Mesenchymal stem cell (in vitro differentiated cells and primary cell): ENCODE measurements around the gene PEX16.

Source experiments
- DNase-seq: peaks from one replicate; pipeline ENCODE4 v3.0.0-alpha.2; 2013
- H2AFZ ChIP-seq: one replicate; pipeline ENCODE4 v1.6.1; 2013; ENCODE audit warnings: low read depth, mild to moderate bottlenecking, control low read depth, inconsistent platforms, low read length, moderate library complexity
- H2AK5ac ChIP-seq: 2 replicates; pipeline ENCODE4 v1.6.1; 2013; ENCODE audit warnings: low read length, moderate library complexity, mild to moderate bottlenecking, inconsistent platforms; ENCODE audit not compliant: severe bottlenecking
- H2BK120ac ChIP-seq: one replicate; pipeline ENCODE4 v1.6.1; 2013; ENCODE audit warnings: low read depth, mild to moderate bottlenecking, inconsistent platforms, low read length, moderate library complexity
- H2BK12ac ChIP-seq, 2 experiments: one replicate each; pipeline ENCODE4 v1.6.1; 2013; ENCODE audit warnings: inconsistent platforms in 2 of 2, low read length in 2 of 2, mild to moderate bottlenecking in 2 of 2, moderate library complexity in 2 of 2, control low read depth in 1 of 2
- H2BK15ac ChIP-seq: one replicate; pipeline ENCODE4 v1.6.1; 2013; ENCODE audit warnings: mild to moderate bottlenecking, low read depth, inconsistent platforms; ENCODE audit not compliant: poor library complexity, severe bottlenecking
- H2BK5ac ChIP-seq: 2 replicates; pipeline ENCODE4 v1.6.1; 2013; ENCODE audit warnings: low read depth, mild to moderate bottlenecking, low read length, control low read depth, inconsistent platforms; ENCODE audit not compliant: poor library complexity, severe bottlenecking
- H3K14ac ChIP-seq, 2 experiments: one replicate each; pipeline ENCODE4 v1.6.1; 2013; ENCODE audit warnings: inconsistent platforms in 2 of 2, low read length in 2 of 2, control low read depth in 1 of 2, mild to moderate bottlenecking in 1 of 2, moderate library complexity in 1 of 2
- H3K18ac ChIP-seq, 2 experiments: one replicate each; pipeline ENCODE4 v1.6.1; 2013; ENCODE audit warnings: inconsistent platforms in 2 of 2, low read length in 2 of 2, control low read depth in 1 of 2, low read depth in 1 of 2, mild to moderate bottlenecking in 1 of 2
- H3K23ac ChIP-seq, 2 experiments: one replicate each; pipeline ENCODE4 v1.6.1; 2013; ENCODE audit warnings: inconsistent platforms in 2 of 2, low read length in 2 of 2, mild to moderate bottlenecking in 2 of 2, moderate library complexity in 2 of 2, control low read depth in 1 of 2
- H3K27ac ChIP-seq: 2 replicates; pipeline ENCODE4 v1.5.1; 2013; ENCODE audit warnings: mild to moderate bottlenecking, moderate library complexity, low read length, control low read depth, inconsistent platforms; ENCODE audit not compliant: poor library complexity, severe bottlenecking
- H3K27me3 ChIP-seq, 2 experiments: 2 replicates each; pipeline versions ENCODE4 v1.6.1 to v1.7.0; 2013; ENCODE audit warnings: low read length in 2 of 2, mild to moderate bottlenecking in 2 of 2, moderate library complexity in 2 of 2, control low read depth in 1 of 2, inconsistent platforms in 1 of 2; ENCODE audit not compliant: control insufficient read depth in 1 of 2, insufficient read depth in 1 of 2
- H3K36me3 ChIP-seq, 2 experiments: 2 replicates each; pipeline versions ENCODE4 v1.6.1 to v1.7.0; 2013; ENCODE audit warnings: low read length in 2 of 2, control low read depth in 1 of 2, inconsistent platforms in 1 of 2, low read depth in 1 of 2, mild to moderate bottlenecking in 1 of 2; ENCODE audit not compliant: insufficient read depth in 2 of 2, control insufficient read depth in 1 of 2
- H3K4ac ChIP-seq, 2 experiments: one replicate each; pipeline ENCODE4 v1.6.1; 2013; ENCODE audit warnings: inconsistent platforms in 2 of 2, low read length in 2 of 2, mild to moderate bottlenecking in 2 of 2, moderate library complexity in 2 of 2, control low read depth in 1 of 2, low read depth in 1 of 2
- H3K4me1 ChIP-seq: 2 replicates; pipeline ENCODE4 v1.6.1; 2013; ENCODE audit warnings: low read depth, low read length, control low read depth; ENCODE audit not compliant: control insufficient read depth, insufficient read depth
- H3K4me2 ChIP-seq: 2 replicates; pipeline ENCODE4 v1.6.1; 2013; ENCODE audit warnings: low read length, mild to moderate bottlenecking, inconsistent platforms; ENCODE audit not compliant: poor library complexity, severe bottlenecking
- H3K4me3 ChIP-seq, 2 experiments: 2 replicates each; pipeline versions ENCODE4 v1.5.1 to v1.7.0; 2013; ENCODE audit warnings: low read length in 2 of 2, mild to moderate bottlenecking in 2 of 2, control low read depth in 1 of 2, low read depth in 1 of 2; ENCODE audit not compliant: insufficient read depth in 1 of 2
- H3K79me1 ChIP-seq: replicated peaks from 2 replicates; pipeline ENCODE4 v1.6.1; 2013; ENCODE audit warnings: mild to moderate bottlenecking, control low read depth, low read length, inconsistent platforms; ENCODE audit not compliant: poor library complexity, severe bottlenecking
- H3K9ac ChIP-seq: 2 replicates; pipeline ENCODE4 v1.7.0; 2013; ENCODE audit warnings: mild to moderate bottlenecking, low read length, moderate library complexity
- H3K9me3 ChIP-seq: 2 replicates; pipeline ENCODE4 v1.7.0; 2013; ENCODE audit warnings: mild to moderate bottlenecking, low read length; ENCODE audit not compliant: control insufficient read depth
- H4K8ac ChIP-seq: one replicate; pipeline ENCODE4 v1.6.1; 2013; ENCODE audit warnings: inconsistent platforms, mild to moderate bottlenecking, low read length, moderate library complexity
- H4K91ac ChIP-seq: one replicate; pipeline ENCODE4 v1.6.1; 2013; ENCODE audit warnings: mild to moderate bottlenecking, low read length, inconsistent platforms
- WGBS: methylation state at CpG from one replicate; pipeline ENCODE4 v1.1.7; 2013; ENCODE audit warnings: mixed read lengths; 5-methylcytosine and 5-hydroxymethylcytosine counted together

Gene PEX16

GRCh38 chr11:45905095-45905494 is 12.6 kb downstream of the PEX16 start:
- H3K18ac ChIP-seq: no peak overlapping the region
- H4K91ac ChIP-seq: no peak overlapping the region
- no peak for DNase-seq
- H2BK12ac ChIP-seq: no peak overlapping the region
- H3K9me3 ChIP-seq: no peaks in the 10 kb centered on the region
- H2BK5ac ChIP-seq: no peak overlapping the region
- no peak overlapping the region for H3K27ac ChIP-seq
- 96% methylated on average over 19 of the region's 19 CpGs for WGBS
- H3K9ac ChIP-seq: no peak overlapping the region
- peaks cover 18% of the 10 kb centered on the region for H3K4me1 ChIP-seq
- H3K14ac ChIP-seq: no peak overlapping the region
- H4K8ac ChIP-seq: no peak overlapping the region
- peaks cover 29 to 44% of the 10 kb centered on the region in 2 experiments for H3K36me3 ChIP-seq
- H2AK5ac ChIP-seq: no peak overlapping the region
- no peak overlapping the region for H3K23ac ChIP-seq
- peaks cover 3% of the 10 kb centered on the region for H3K79me1 ChIP-seq
- no peak overlapping the region for H3K4me3 ChIP-seq
- peaks cover 0 to 14% of the 10 kb centered on the region in 2 experiments for H3K27me3 ChIP-seq
- H3K4ac ChIP-seq: no peak overlapping the region
- no peak overlapping the region for H2BK120ac ChIP-seq
- H2BK15ac ChIP-seq: no peak overlapping the region
- no peak overlapping the region for H2AFZ ChIP-seq
- no peak overlapping the region for H3K4me2 ChIP-seq

- peaks cover 22% of the 10 kb centered on the region for H3K4me1 ChIP-seq
- H3K23ac ChIP-seq: no peak overlapping the region
- H3K4me3 ChIP-seq: no peak overlapping the region
- WGBS: 90% methylated on average over 15 of the region's 15 CpGs
- DNase-seq: no peak
- peaks cover 0 to 14% of the 10 kb centered on the region in 2 experiments for H3K27me3 ChIP-seq
- H2AFZ ChIP-seq: no peak overlapping the region
- H2BK120ac ChIP-seq: no peak overlapping the region
- H2BK12ac ChIP-seq: no peak overlapping the region
- no peak overlapping the region for H4K91ac ChIP-seq
- H4K8ac ChIP-seq: no peak overlapping the region
- H3K14ac ChIP-seq: no peak overlapping the region
- H3K9ac ChIP-seq: no peak overlapping the region
- no peak overlapping the region for H3K4me2 ChIP-seq
- H3K27ac ChIP-seq: no peak overlapping the region
- H2AK5ac ChIP-seq: no peak overlapping the region
- H2BK15ac ChIP-seq: no peak overlapping the region
- H3K18ac ChIP-seq: no peak overlapping the region
- peaks cover 23 to 38% of the 10 kb centered on the region in 2 experiments for H3K36me3 ChIP-seq
- H2BK5ac ChIP-seq: no peak overlapping the region
- no peak overlapping the region for H3K4ac ChIP-seq
- no peaks in the 10 kb centered on the region for H3K9me3 ChIP-seq
- peaks cover 3% of the 10 kb centered on the region for H3K79me1 ChIP-seq
Measured at GRCh38 chr11:45904309-45904915, 13.3 kb downstream of the PEX16 start.

GRCh38 chr11:45902452-45903380 is 15.0 kb downstream of the PEX16 start:
- Histone ChIP-seq H3K27me3 (peaks cover 0 to 23% of the 10 kb centered on the region in 2 experiments), H3K79me1 (peaks cover 3% of the 10 kb centered on the region)
- WGBS: 95% methylated on average over 56 of the region's 56 CpGs

GRCh38 chr11:45901626-45902025 is 16.1 kb downstream of the PEX16 start:
- Histone ChIP-seq H3K4me2 (no peak overlapping the region), H2BK5ac (no peak overlapping the region), H3K27ac (no peak overlapping the region), H3K9ac (no peak overlapping the region), H3K9me3 (no peaks in the 10 kb centered on the region), H3K18ac (no peak overlapping the region), H3K27me3 (peaks cover 9 to 34% of the 10 kb centered on the region in 2 experiments), H3K4me3 (no peak overlapping the region), H2AK5ac (no peak overlapping the region), H4K91ac (no peak overlapping the region), H4K8ac (no peak overlapping the region), H2BK120ac (no peak overlapping the region), H2BK12ac (no peak overlapping the region), H3K14ac (no peak overlapping the region), H3K36me3 (peaks cover 18 to 30% of the 10 kb centered on the region in 2 experiments), H3K23ac (no peak overlapping the region), H3K4me1 (peaks cover 24% of the 10 kb centered on the region), H2AFZ (no peak overlapping the region), H2BK15ac (no peak overlapping the region), H3K79me1 (peaks cover 3% of the 10 kb centered on the region), H3K4ac (no peak overlapping the region)
- 91% methylated on average over 6 of the region's 6 CpGs for WGBS
- no peak for DNase-seq

More at GRCh38 chr11:45902452-45903380, 15.0 kb downstream of the PEX16 start:
- Histone ChIP-seq H2BK5ac (no peak overlapping the region), H2BK12ac (no peak overlapping the region), H3K18ac (no peak overlapping the region), H2AK5ac (no peak overlapping the region), H3K4me3 (no peak overlapping the region), H2BK15ac (peak overlapping the region; percentile 33), H3K27ac (no peak overlapping the region), H2AFZ (no peak overlapping the region), H3K9me3 (no peaks in the 10 kb centered on the region), H3K36me3 (peaks cover 18 to 30% of the 10 kb centered on the region in 2 experiments), H3K9ac (no peak overlapping the region), H3K14ac (no peak overlapping the region), H3K4me1 (peaks cover 24% of the 10 kb centered on the region), H3K4ac (no peak overlapping the region), H3K4me2 (no peak overlapping the region), H3K23ac (no peak overlapping the region), H2BK120ac (no peak overlapping the region), H4K8ac (no peak overlapping the region), H4K91ac (no peak overlapping the region)
- DNase-seq: no peak
